HEK293T (cell line): Measurements from ENCODE around the gene OSBPL2.

Source experiments
- ARNT ChIP-seq: fragments of 450-650 bp; IDR thresholded peaks from 2 replicates; pipeline ENCODE4 v1.6.1; 2017; ENCODE audit warnings: mild to moderate bottlenecking
- BHLHE40 ChIP-seq: fragments of 450-650 bp; IDR thresholded peaks from 2 replicates; pipeline ENCODE4 v1.6.1; 2016; ENCODE audit warnings: mild to moderate bottlenecking, moderate library complexity, borderline replicate concordance
- CTBP1 ChIP-seq: fragments of 450-650 bp; IDR thresholded peaks from 2 replicates; pipeline ENCODE4 v1.6.1; 2016; ENCODE audit warnings: borderline replicate concordance
- ELF4 ChIP-seq: fragments of 450-650 bp; IDR thresholded peaks from 2 replicates; pipeline ENCODE4 v1.6.1; 2017; ENCODE audit warnings: antibody characterized with exemption
- FOXA1 ChIP-seq: fragments of 450-650 bp; IDR thresholded peaks from 2 replicates; pipeline ENCODE4 v1.6.1; 2016; ENCODE audit warnings: mild to moderate bottlenecking
- FOXK2 ChIP-seq: fragments of 450-650 bp; IDR thresholded peaks from 2 replicates; pipeline ENCODE4 v1.6.1; 2016; ENCODE audit warnings: mild to moderate bottlenecking
- FOXM1 ChIP-seq: fragments of 450-650 bp; IDR thresholded peaks from 2 replicates; pipeline ENCODE4 v1.6.1; 2017; ENCODE audit warnings: mild to moderate bottlenecking, borderline replicate concordance
- HDGF ChIP-seq: fragments of 450-650 bp; IDR thresholded peaks from 2 replicates; pipeline ENCODE4 v1.6.1; 2017; ENCODE audit warnings: antibody characterized with exemption, borderline replicate concordance
- L3MBTL2 ChIP-seq: fragments of 450-650 bp; conservative IDR thresholded peaks from 2 replicates; pipeline ENCODE4 v1.6.1; 2016; ENCODE audit warnings: mild to moderate bottlenecking
- SP1 ChIP-seq: fragments of 450-650 bp; IDR thresholded peaks from 2 replicates; pipeline ENCODE4 v1.6.1; 2017
- SUZ12 ChIP-seq: fragments of 450-650 bp; IDR thresholded peaks from 2 replicates; pipeline ENCODE4 v1.6.1; 2016; ENCODE audit warnings: mild to moderate bottlenecking
- TARDBP ChIP-seq: fragments of 450-650 bp; IDR thresholded peaks from 2 replicates; pipeline ENCODE4 v1.6.1; 2016
- ZNF384 ChIP-seq: fragments of 450-650 bp; IDR thresholded peaks from 2 replicates; pipeline ENCODE4 v1.6.1; 2016

GRCh38 chr20:62245911-62246280 lies 7.6 kb downstream of the OSBPL2 start:
- no peak for TF ChIP-seq CTBP1
- no peak for TF ChIP-seq ELF4
- no peak for TF ChIP-seq FOXM1
- no peak for TF ChIP-seq ZNF384
- no peak for TF ChIP-seq SUZ12
- no peak for TF ChIP-seq SP1
- no peak for TF ChIP-seq HDGF
- TF ChIP-seq FOXK2 = no peak
- TF ChIP-seq L3MBTL2 = no peak
- TF ChIP-seq TARDBP = no peak
- no peak for TF ChIP-seq FOXA1
- TF ChIP-seq ARNT = no peak
- no peak for TF ChIP-seq BHLHE40
